GM19351 (cell line): ENCODE measurements around the gene USP3.
"Not testable (repeated sequence)": the region's sequence is repeated elsewhere in the genome, so short reads cannot be mapped to it uniquely, and the experiment has no call there.

Experiments used
- ATAC-seq: cut with Tn5 transposase; IDR thresholded peaks from one replicate; pipeline ENCODE4 v1.9.1; 2021; ENCODE audit warnings: mild to moderate bottlenecking, moderate library complexity; ENCODE audit not compliant: unreplicated experiment

The USP3 gene

DNA sequence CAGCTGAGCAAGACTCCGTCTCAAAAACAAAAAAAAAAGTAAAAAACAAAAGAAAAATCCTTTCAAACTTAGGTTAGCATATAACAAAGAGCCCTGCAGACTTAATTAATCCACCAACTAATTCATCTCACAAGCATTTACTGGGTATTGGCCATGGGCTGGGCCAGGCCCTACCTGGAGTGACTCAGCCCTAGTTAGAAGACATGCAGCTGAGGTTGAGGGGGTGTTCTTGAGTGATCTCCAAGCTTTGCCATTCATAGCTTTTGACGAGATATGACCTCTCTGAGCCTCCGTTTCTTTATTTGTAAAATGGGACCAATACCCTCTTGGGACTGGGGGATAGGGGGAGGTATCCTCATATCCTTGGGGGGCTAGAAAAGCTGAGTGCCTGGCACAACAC, 100.6 kb downstream of the USP3 start:
- ATAC-seq: no peak

DNA sequence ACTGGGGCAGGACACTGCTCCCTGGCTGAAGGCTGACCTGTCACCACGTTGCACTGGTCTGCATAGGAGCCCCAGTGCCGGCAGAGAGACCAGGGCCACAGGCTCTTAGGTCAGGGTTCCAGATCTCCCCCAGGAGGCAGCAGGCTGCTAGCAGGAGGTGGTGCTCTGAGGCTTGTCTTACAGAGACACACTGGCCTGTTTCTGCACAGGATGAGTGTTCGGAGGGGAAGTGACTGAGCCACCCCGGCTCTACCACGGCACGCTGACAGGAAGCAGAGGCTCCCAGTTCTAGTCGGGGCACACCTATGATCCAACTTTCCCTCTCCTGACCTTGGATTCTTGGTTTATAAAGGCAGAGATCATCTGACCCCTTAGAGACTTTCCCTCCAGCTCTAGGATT, 101.4 kb downstream of the USP3 start:
- no peak for ATAC-seq

DNA sequence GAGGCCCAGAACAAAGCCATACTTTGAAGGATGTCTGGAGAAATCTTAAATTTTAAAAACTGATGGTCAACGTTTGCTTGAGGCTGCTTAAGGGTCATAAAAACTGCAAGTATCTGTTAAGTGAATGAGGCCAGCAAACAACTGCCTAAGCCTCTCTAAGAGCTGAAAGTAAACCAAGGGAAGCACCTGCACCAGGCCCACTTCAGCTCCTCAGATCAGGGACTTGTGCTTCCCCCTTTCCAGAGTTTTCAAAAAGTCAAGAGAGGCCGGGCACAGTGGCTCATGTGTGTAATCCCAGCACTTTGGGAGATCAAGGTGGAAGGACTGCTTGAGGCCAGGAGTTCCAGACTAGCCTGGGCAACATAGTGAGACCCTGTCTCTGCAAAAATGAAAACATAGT, 101.9 kb downstream of the USP3 start:
- no peak for ATAC-seq

DNA sequence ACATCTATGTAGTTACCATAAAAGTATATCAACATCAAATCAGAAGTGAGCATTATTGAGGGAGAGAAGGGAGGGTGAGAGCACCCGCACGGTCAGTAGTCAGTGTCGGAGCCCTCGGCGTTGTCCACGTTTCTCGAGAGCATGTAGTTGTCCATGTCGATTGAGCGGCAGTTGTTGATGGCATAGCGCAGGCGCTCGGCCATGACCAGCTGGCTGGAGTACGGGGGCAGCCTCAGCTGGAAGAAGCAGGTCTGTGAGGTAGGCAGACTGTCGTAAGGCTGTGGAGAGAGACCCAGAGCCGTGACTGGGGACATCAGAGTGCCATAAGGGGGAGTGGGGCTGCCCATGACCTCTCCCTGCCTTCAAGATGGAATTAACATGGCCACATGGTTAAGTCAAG, 104.6 kb downstream of the USP3 start:
- ATAC-seq: no peak

DNA sequence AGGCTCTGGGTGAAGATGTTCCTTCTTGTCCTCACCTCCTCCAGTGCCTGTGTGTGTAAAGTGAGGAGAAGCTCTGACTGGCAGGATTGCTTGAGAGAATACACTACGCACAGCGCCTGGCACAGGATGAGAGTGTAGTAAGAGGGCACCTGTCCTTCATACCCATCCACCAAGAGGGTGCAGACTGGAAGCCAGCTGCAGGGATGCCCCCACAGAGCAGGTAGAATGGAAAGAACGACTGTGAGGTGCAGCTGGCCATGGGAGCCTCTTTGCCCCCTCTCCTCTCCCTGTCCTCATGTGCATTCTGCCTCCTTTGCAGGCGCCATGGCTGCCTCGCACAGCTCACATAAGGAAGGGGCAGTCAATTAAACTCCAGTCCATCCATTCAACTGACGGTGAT, 105.1 kb downstream of the USP3 start:
- no peak for ATAC-seq

DNA sequence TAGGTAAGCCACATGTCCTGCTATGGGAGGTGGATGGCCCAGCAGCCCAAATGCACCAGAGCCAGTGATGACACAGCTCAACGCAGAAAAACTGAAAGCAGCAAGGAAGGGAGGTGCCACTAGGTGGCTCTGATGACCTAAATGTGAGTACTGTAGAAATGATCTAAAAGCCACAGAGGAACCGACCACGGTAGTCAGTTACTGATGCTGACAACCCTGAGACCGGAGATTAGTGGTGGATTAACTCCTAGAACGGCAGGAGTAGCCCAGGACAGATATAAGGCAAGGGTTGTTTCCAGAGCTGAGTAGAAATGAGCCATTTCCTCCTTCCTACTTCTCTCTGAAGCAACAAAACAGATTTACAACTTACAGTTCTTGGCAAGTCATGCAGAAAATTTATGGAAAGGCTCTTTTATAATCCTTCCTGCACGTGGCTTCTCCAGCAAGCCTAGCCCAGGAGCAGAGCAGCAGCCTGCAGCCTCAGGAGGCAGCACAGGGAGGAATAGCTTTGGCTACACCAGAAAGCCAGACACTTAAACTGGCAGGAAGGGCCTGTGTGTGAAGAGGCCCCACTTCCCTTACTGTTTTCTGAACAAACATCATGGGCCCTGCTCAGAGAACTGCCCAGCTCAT, 105.9 kb downstream of the USP3 start:
- peak; percentile 76 for ATAC-seq

DNA sequence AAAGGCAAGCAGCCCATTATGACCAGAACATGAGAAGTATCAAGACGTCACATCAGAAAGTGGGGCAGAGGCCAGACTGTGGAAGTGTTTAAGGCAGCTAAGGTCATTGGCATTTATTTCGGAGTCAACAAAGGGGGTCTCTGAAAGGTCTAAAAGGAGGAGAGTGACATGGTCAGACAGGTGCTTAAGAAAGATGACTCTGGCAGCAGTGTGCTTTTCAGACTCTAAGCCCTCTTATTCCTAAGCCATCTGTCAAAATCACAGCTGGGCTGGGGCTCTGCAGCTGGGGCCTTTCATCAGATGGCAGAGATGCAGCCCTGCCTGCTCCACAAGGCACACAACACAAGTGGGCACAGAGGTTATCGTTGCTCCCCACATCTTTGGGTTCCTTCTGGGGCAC, 106.8 kb downstream of the USP3 start:
- ATAC-seq: no peak

DNA sequence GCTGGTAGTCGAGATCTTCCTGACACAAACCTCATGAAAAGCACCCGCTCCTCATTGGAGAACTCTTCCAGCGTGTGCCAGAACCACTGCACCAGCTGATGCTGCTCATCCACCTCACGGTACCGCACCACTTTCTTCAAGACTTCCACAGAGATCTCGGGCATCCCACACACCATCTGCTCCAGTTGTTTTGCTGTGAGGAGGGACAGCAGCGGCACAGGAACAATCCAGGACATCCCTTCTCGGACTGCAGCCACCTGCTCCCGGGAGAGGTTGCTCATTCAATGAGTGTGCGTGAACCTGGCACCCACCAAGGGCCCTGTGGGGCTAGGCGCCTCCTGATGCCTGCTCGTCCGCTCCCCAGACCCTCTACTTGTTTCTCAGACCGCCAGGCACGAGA, 107.9 kb downstream of the USP3 start:
- no peak for ATAC-seq

DNA sequence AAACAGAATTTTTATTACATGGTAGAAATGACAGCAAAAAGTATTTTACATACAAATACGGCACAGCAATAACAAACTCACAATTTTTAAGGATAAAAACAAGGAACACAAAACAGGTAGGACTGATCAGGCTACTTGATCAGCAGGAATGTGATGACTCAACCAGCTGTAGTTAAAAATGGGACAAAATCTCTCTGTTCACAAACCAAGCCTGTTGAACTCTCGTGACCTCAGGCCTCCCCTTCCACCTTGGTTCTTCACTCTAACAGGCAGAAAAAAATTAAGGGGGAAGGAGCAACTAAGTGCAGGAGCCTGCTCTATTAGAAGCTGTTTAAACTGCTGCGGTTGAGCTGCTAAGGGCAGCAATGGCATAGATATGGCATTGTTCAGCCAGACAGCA, 111.5 kb downstream of the USP3 start:
- ATAC-seq: no peak

DNA sequence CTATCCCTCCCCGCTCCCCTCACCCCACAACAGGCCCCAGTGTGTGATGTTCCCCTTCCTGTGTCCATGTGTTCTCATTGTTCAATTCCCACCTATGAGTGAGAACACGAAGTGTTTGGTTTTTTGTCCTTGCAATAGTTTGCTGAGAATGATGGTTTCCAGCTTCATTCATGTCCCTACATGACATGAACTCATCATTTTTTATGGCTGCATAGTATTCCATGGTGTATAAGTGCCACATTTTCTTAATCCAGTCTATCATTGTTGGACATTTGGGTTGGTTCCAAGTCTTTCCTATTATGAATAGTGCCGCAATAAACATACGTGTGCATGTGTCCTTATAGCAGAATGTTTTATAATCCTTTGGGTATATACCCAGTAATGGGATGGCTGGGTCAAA, 112.8 kb downstream of the USP3 start:
- ATAC-seq: not testable (repeated sequence)

DNA sequence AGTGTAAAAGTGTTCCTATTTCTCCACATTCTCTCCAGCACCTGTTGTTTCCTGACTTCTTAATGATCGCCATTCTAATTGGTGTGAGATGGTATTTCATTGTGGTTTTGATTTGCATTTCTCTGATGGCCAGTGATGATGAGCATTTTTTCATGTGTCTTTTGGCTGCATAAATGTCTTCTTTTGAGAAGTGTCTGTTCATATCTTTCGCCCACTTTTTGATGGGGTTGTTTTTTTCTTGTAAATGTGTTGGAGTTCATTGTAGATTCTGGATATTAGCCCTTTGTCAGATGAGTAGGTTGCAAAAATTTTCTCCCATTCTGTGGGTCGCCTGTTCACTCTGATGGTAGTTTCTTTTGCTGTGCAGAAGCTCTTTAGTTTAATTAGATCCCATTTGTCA, 113.2 kb downstream of the USP3 start:
- ATAC-seq: not testable (repeated sequence)

DNA sequence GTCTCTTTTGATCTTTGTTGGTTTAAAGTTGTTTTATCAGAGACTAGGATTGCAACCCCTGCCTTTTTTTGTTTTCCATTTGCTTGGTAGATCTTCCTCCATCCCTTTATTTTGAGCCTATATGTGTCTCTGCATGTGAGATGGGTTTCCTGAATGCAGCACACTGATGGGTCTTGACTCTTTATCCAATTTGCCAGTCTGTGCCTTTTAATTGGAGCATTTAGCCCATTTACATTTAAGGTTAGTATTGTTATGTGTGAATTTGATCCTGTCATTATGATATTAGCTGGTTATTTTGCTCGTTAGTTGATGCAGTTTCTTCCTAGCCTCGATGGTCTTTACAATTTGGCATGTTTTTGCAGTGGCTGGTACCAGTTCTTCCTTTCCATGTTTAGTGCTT, 116.4 kb downstream of the USP3 start:
- ATAC-seq: not testable (repeated sequence)

DNA sequence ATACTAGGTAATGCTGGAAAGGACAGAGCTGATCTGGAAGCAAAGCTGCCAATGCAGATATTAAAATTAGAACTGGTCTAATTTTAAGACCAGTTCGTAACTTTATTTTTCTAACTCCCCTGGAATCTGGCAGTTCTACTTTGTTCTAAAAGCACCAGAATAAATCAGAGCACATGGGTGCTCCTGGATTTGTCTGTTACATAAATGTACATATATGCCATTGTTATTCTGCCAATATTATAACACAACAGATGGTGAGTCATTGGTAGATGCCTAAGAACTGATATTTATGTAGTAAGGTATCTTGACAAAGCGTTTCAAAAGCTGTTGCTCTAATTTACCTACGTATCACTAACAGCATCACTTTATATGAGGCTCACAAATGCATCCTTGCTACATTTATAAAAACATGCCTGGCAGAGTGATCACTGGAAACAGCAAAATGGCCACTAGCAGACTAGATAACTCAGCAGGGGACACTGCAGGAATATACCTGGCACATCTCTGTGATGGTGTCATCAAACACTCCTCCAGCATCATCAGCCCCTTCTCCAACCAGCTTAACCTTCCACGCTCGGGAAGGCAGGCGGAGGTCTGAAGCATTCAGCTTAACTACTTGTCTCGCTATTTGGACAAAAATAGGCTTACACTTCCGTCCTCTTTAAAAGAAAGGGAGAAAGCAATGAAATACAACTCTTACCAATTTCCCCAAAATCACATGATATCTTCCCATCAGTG, 119.0 kb downstream of the USP3 start:
- no peak for ATAC-seq

DNA sequence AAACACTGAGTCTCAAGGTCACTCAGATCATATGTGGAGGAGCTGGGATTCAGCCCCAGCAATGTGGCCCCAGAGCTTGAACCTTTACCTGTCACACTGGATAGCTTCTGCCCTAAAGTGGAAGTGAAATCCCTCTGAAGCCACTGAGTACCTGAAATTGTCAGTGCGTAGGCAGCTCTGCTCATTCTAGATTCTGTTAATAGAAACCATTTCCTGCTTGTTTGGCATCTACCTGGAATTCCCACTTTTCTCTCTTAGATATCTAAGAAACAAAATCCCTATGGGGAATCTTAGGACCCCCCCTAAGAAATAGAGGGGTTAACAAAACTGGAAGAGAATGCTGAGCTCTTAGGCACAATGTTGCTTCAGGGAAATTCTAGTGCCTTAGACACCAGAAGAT, 122.6 kb downstream of the USP3 start:
- peak; percentile 61 for ATAC-seq

DNA sequence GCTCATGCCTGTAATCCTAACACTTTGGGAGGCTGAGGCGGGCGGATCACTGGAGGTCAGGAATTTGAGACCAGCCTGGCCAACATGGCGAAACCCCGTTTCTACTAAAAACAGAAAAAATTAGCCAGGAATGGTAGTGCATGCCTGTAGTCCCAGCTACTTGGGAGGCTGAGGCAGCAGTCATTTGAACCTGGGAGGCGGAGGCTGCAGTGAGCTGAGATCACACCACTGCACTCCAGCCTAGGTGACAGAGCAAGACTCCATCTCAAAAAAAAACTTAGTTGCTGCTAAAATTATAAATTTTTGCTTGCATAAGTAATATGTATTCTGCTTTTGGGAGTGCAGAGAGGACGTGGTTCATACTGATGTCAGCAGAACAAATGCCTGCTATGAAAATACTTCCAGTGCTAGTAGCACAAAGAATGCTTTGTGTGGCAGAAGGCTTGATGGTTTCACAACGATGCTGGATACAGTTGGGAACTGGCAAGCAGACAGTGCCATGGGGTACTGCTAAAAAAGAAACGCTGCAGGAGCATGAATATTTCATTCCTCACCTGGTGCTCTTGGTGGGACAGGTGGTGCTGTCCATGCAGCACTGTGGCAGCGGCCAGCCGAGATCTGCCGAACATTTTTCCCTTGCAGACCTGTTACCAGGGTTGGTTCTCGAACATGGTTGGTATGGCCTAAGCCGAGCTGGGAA, 123.9 kb downstream of the USP3 start:
- ATAC-seq: no peak

DNA sequence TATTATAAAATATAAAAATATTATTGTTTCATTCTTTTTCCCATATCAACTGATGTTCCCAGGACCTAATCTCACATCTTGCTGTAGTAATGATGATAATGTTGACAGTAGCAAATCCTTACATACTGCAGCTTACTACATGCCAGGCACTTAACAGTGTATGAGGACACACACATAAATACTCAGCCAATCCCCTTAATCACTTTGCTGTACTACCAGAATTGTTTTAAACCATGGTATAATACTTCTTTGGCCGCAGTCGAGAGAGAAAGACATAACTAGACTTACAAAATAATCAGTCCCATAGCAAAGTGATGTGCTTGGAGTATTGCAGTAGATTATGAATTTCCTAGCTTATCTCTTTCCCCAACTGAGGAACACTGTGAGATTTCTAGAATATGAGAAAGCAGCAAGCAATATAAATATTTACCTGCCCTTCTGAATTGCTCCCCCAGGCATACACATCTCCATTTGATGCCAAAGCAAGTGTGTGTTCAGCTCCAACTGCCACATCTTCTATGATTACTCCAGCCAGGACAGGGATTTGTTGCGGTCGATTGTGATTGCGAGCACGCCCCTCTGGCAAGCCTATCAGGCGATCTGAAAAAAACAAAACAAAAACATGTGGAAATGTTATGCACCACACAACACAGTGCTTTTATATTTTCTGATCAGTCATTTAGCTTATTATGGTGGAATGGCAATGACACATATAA, 125.8 kb downstream of the USP3 start:
- no peak for ATAC-seq

DNA sequence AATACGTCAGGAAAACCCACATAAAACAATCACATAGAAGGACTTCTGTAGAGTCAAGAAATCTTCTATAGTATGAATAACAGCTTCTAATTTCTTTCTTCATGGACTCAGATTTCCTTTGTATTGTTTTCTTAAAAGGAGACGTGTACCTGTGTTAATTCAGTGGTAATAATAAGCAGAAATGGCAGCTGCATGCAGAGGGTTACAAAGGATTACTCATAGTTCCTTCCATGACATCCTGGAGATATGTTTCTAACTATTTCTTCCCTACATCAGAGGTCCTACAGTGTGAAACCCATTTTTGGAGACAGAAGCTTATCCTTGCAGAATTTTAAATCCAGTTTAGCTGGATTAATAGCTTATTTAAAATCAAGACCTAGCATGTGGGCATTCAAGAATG, 128.9 kb downstream of the USP3 start:
- ATAC-seq: no peak

DNA sequence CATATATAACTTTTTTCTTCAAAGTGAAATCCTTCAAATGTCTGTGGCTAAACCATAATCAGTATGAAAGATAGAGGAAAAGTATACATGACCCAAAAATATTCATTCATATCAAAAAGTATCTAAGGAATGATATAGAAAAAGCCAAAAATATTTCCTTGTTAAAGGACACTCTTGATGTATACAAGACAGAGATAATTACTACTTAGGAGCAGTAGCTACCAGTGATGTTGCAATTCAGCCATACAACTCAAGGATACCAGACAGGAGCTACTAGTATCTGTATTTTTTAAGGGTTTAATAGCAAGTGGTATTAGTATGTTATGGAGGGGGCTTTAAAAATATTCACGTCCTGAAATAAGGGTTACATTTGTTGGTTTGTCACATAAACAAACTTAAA, 129.8 kb downstream of the USP3 start:
- no peak for ATAC-seq

DNA sequence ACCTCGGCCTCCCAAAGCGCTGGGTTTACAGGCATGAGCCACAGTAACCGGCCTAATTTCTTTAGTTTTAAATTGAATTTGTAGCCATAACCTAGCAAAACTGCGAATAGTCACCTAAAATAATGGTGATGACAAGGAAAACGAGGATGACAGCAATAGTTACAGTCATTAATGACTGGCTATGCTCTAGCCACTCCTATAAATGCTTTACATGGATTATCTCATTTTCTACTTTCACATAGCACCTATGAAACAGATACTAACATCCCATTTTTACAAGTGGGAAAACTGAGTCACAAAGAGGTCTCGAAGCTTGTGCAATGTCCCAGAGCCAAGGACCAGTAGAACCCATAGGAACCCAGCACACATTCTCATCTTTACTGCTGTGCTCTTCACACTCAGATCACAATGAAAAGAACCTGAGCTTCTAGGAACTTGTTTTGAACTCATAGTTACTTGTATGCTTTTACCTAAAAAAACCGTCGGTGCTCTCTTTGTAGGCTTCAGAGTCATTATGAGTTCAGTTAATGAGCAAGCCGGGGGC, 132.2 kb downstream of the USP3 start:
- ATAC-seq: no peak

DNA sequence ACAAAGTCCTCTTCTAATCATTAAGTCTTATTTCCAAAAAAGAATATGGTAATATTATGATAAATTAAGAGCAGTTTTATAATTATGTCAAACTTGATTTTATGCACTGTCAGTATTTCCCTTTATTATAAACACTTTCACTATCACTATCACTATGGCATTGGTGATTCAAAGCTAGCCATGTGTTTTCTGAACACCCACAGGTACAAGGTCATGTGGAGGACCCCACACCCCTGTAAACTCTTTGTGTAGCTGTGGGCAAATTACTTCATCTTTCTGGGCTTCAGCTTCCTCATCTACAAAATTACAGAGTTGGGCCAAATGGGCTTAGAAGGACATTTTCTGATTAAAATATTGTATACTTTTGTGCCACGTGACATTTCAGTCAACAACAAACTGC, 134.4 kb downstream of the USP3 start:
- ATAC-seq: no peak

DNA sequence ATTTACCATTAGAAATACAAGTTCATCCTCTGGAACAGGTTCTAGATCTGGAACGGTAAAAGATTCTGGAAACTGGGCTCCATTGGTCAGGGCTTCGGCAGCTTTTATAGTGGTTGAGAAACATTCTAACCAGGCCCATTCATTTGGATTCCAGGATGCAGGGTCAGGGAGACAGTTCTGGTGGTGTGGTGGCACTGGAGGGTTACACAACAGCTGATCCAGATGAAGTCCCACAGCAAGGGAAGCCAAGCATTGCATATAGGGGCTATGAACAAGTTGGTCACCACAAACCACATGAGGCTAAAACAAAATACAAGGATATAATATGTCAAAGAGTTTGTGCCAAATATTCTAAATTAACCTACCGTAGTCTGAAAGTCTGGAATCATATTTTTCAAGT, 135.8 kb downstream of the USP3 start:
- ATAC-seq: no peak
